ENCODE measurements around the gene ZBTB42. TPM values are rescaled to one million over a fixed set of nuclear protein-coding genes. Genes with fewer than 3 reads are reported as not detected.
"Not testable (repeated sequence)": the region's sequence is repeated elsewhere in the genome, so short reads cannot be mapped to it uniquely, and the experiment has no call there.

Gene ZBTB42
- total and polyA plus RNA-seq, 2 donors (not counting 1 experiment from before 2014, with no cell fraction given), result 1.6 to 8.3 TPM

GRCh38 chr14:104810316-104810715, 9.4 kb downstream of the ZBTB42 start:
- Histone ChIP-seq H3K4me3 (ENCODE audit: control extremely low read depth in 1 of 5, extremely low read depth in 1 of 5, insufficient read depth in 1 of 5, low read depth in 2 of 5, low read length in 4 of 5) (no peak overlapping the region), H4K20me1 (ENCODE audit: control insufficient read depth, insufficient read depth, low read length, poor library complexity, severe bottlenecking) (peaks cover 2% of the 10 kb centered on the region), H3K27ac (ENCODE audit: low read length in 2 of 2) (no peak overlapping the region), H3K4me2 (replicated peaks; ENCODE audit: low read depth, low read length, poor library complexity, severe bottlenecking) (no peak overlapping the region), H3K9ac (ENCODE audit: low read length) (no peak overlapping the region), H2AFZ (ENCODE audit: insufficient read depth, low read depth, low read length, poor library complexity, severe bottlenecking) (no peak overlapping the region), H3K27me3 (replicated peaks in 1 of 4; ENCODE audit: control extremely low read depth in 1 of 4, control insufficient read depth in 3 of 4, insufficient read depth in 4 of 4, low read length in 3 of 4) (no peaks in the 10 kb centered on the region), H3K36me3 (replicated peaks in 1 of 2; ENCODE audit: control extremely low read depth in 1 of 2, control insufficient read depth in 1 of 2, extremely low read depth in 1 of 2, insufficient read depth in 2 of 2, low read length in 1 of 2) (no peaks in the 10 kb centered on the region), H3K9me3 (ENCODE audit: control extremely low read depth in 1 of 3, control insufficient read depth in 2 of 3, insufficient read depth in 1 of 3, low read length in 2 of 3) (no peaks in the 10 kb centered on the region), H3K79me2 (ENCODE audit: control insufficient read depth, insufficient read depth, low read length) (peaks cover 18% of the 10 kb centered on the region), H3K4me1 (ENCODE audit: control insufficient read depth in 2 of 2, insufficient read depth in 2 of 2, low read length in 2 of 2) (peaks cover 3 to 9% of the 10 kb centered on the region in 2 donors)
- DNase-seq (no peak), ATAC-seq (ENCODE audit: low read depth) (no peak)
- Mint-ChIP-seq H3K4me3 (no peak overlapping the region), H3K27me3 (no peaks in the 10 kb centered on the region), H3K27ac (no peak overlapping the region), H3K9me3 (ENCODE audit: insufficient read depth) (no peaks in the 10 kb centered on the region), H3K4me1 (peaks cover 12% of the 10 kb centered on the region)
- TF ChIP-seq CTCF (IDR thresholded peaks at IDR 0.05), result no peak
- no peak for TF ChIP-seq EZH2 (IDR thresholded peaks at IDR 0.05; ENCODE audit: borderline replicate concordance, insufficient read depth, low read depth, low read length, poor library complexity, severe bottlenecking)
- intact Hi-C loops (cut with micrococcal nuclease), result no loop called here
- ChIA-PET POLR2A (no interaction called here), CTCF (interaction anchor here (1.5 kb wide), 1 partner anchor 9 kb away, joined by 3 read pairs; the partner anchor contains the start of gene ZBTB42)
- WGBS (ENCODE audit: insufficient coverage), result 98% methylated on average over 10 of the region's 11 CpGs

GRCh38 chr14:104813286-104813685, 12.4 kb downstream of the ZBTB42 start:
- POLR2A ChIA-PET, result no interaction called here
- Mint-ChIP-seq H3K4me1 (peaks cover 20% of the 10 kb centered on the region), H3K4me3 (peak overlapping the region; percentile 63), H3K27ac (peak overlapping the region; percentile 27), H3K27me3 (no peaks in the 10 kb centered on the region), H3K9me3 (ENCODE audit: insufficient read depth) (no peaks in the 10 kb centered on the region)
- peaks cover 9 to 19% of the 10 kb centered on the region in 2 donors for H3K4me1 ChIP-seq (ENCODE audit: control insufficient read depth in 2 of 2, insufficient read depth in 2 of 2, low read length in 2 of 2)
- H3K79me2 ChIP-seq (ENCODE audit: control insufficient read depth, insufficient read depth, low read length), result peaks cover 20% of the 10 kb centered on the region
- H2AFZ ChIP-seq (ENCODE audit: insufficient read depth, low read depth, low read length, poor library complexity, severe bottlenecking), result no peak overlapping the region
- DNase-seq (no peak), ATAC-seq (ENCODE audit: low read depth) (no peak)
- intact Hi-C loops (cut with micrococcal nuclease), result no loop called here
- no peaks in the 10 kb centered on the region for H3K36me3 ChIP-seq (replicated peaks in 1 of 2; ENCODE audit: control extremely low read depth in 1 of 2, control insufficient read depth in 1 of 2, extremely low read depth in 1 of 2, insufficient read depth in 2 of 2, low read length in 1 of 2)
- no peak overlapping the region for H3K27ac ChIP-seq (ENCODE audit: low read length in 2 of 2)
- no peak overlapping the region for H3K4me3 ChIP-seq (ENCODE audit: control extremely low read depth in 1 of 5, extremely low read depth in 1 of 5, insufficient read depth in 1 of 5, low read depth in 2 of 5, low read length in 4 of 5)
- 100% methylated on average over 2 of the region's 7 CpGs for WGBS (ENCODE audit: insufficient coverage)
- H3K9ac ChIP-seq (ENCODE audit: low read length), result no peak overlapping the region
- CTCF ChIA-PET, result interaction anchor here (1.0 to 2.4 kb wide), 2 partner anchors 12 to 45 kb away, joined by 3 to 7 read pairs; partner anchors contain the start of gene ZBTB42
- TF ChIP-seq CTCF (IDR thresholded peaks at IDR 0.05) (no peak), EZH2 (IDR thresholded peaks at IDR 0.05; ENCODE audit: borderline replicate concordance, insufficient read depth, low read depth, low read length, poor library complexity, severe bottlenecking) (no peak)
- H4K20me1 ChIP-seq (ENCODE audit: control insufficient read depth, insufficient read depth, low read length, poor library complexity, severe bottlenecking), result no peaks in the 10 kb centered on the region
- H3K9me3 ChIP-seq (ENCODE audit: control extremely low read depth in 1 of 3, control insufficient read depth in 2 of 3, insufficient read depth in 1 of 3, low read length in 2 of 3), result peaks cover 0 to 9% (median 0%) of the 10 kb centered on the region in 3 donors
- H3K27me3 ChIP-seq (replicated peaks in 1 of 4; ENCODE audit: control extremely low read depth in 1 of 4, control insufficient read depth in 3 of 4, insufficient read depth in 4 of 4, low read length in 3 of 4), result no peaks in the 10 kb centered on the region
- H3K4me2 ChIP-seq (replicated peaks; ENCODE audit: low read depth, low read length, poor library complexity, severe bottlenecking), result no peak overlapping the region

GRCh38 chr14:104814701-104815100, 13.8 kb downstream of the ZBTB42 start:
- intact Hi-C loops (cut with micrococcal nuclease); H3K27me3 ChIP-seq (replicated peaks in 1 of 4; ENCODE audit: control extremely low read depth in 1 of 4, control insufficient read depth in 3 of 4, insufficient read depth in 4 of 4, low read length in 3 of 4); DNase-seq; ATAC-seq (ENCODE audit: low read depth); H3K9me3 Mint-ChIP-seq (ENCODE audit: insufficient read depth); H4K20me1 ChIP-seq (ENCODE audit: control insufficient read depth, insufficient read depth, low read length, poor library complexity, severe bottlenecking); H3K4me3 ChIP-seq (ENCODE audit: control extremely low read depth in 1 of 5, extremely low read depth in 1 of 5, insufficient read depth in 1 of 5, low read depth in 2 of 5, low read length in 4 of 5); H2AFZ ChIP-seq (ENCODE audit: insufficient read depth, low read depth, low read length, poor library complexity, severe bottlenecking); H3K27me3 Mint-ChIP-seq; H3K36me3 ChIP-seq (replicated peaks in 1 of 2; ENCODE audit: control extremely low read depth in 1 of 2, control insufficient read depth in 1 of 2, extremely low read depth in 1 of 2, insufficient read depth in 2 of 2, low read length in 1 of 2): not testable (repeated sequence)
- Histone ChIP-seq H3K9me3 (ENCODE audit: control extremely low read depth in 1 of 3, control insufficient read depth in 2 of 3, insufficient read depth in 1 of 3, low read length in 2 of 3) (peaks cover 0 to 12% (median 0%) of the 10 kb centered on the region in 3 donors), H3K9ac (ENCODE audit: low read length) (peak overlapping the region; percentile 99), H3K4me1 (ENCODE audit: control insufficient read depth in 2 of 2, insufficient read depth in 2 of 2, low read length in 2 of 2) (peaks cover 9 to 19% of the 10 kb centered on the region in 2 donors), H3K27ac (ENCODE audit: low read length in 2 of 2) (peak overlapping the region in 1 of 2 donors; percentile 99), H3K79me2 (ENCODE audit: control insufficient read depth, insufficient read depth, low read length) (peaks cover 20% of the 10 kb centered on the region), H3K4me2 (replicated peaks; ENCODE audit: low read depth, low read length, poor library complexity, severe bottlenecking) (peak overlapping the region; percentile 92)
- peak overlapping the region; percentile 96 for H3K4me3 Mint-ChIP-seq
- H3K27ac Mint-ChIP-seq, result peak overlapping the region; percentile 81
- ChIA-PET POLR2A (interaction anchor here (1.1 kb wide), 1 partner anchor 14 kb away, joined by 3 read pairs; the partner anchor contains the start of gene ZBTB42), CTCF (interaction anchor here (0.6 to 2.4 kb wide), 3 partner anchors 13 to 173 kb away, joined by 3 to 7 read pairs (median 3); partner anchors contain the start of gene ZBTB42)
- H3K4me1 Mint-ChIP-seq, result peaks cover 20% of the 10 kb centered on the region
- 98% methylated on average over 8 of the region's 15 CpGs for WGBS (ENCODE audit: insufficient coverage)
